Tibial artery (tissue), 4 donors: Measurements from ENCODE around the gene SNX8.
"Not testable (repeated sequence)": the region's sequence is repeated elsewhere in the genome, so short reads cannot be mapped to it uniquely, and the experiment has no call there.

ENCODE experiments used
- DNase-seq, 2 donors: peaks; one replicate each; pipeline ENCODE4 v3.0.0-alpha.2; 2019
- H3K27ac ChIP-seq, 2 donors: fragments of 200-600 bp; sonication (generic) in 1 of 2; 1 replicate in 1 of 2; 2 replicates in 1 of 2; pipeline ENCODE4 v1.5.1; 2018 to 2019; ENCODE audit warnings: mild to moderate bottlenecking in 1 of 2
- H3K27me3 ChIP-seq, 2 donors: fragments of 200-600 bp; sonication (generic) in 1 of 2; one replicate each; pipeline versions ENCODE4 v1.5.1 to v1.6.0; 2016 to 2019
- H3K36me3 ChIP-seq, 3 donors: fragments of 200-600 bp; sonication (generic) in 2 of 3; one replicate each; pipeline ENCODE4 v1.5.1; 2016 to 2019; ENCODE audit warnings: mild to moderate bottlenecking in 2 of 3
- H3K4me1 ChIP-seq, 4 donors: fragments of 200-600 bp; sonication (generic) in 2 of 4; 1 replicate in 3 of 4; 2 replicates in 1 of 4; pipeline ENCODE4 v1.5.1; 2016 to 2019
- H3K4me3 ChIP-seq, 2 donors: fragments of 200-600 bp; sonication (generic) in 1 of 2; 1 replicate in 1 of 2; 2 replicates in 1 of 2; pipeline ENCODE4 v1.5.1; 2018 to 2019; ENCODE audit warnings: mild to moderate bottlenecking in 2 of 2
- H3K9me3 ChIP-seq, 3 donors: fragments of 200-600 bp; sonication (generic) in 1 of 3; one replicate each; pipeline ENCODE4 v1.5.1; 2016 to 2019
- CTCF ChIP-seq, 2 experiments: fragments of 200-600 bp in 1 of 2; fragments of 450-650 bp in 1 of 2; IDR thresholded peaks; one replicate each; pipeline ENCODE4 v1.5.1; 2017 to 2019; ENCODE audit warnings: antibody characterized with exemption in 2 of 2, mild to moderate bottlenecking in 1 of 2, moderate library complexity in 1 of 2
- intact Hi-C: fragments of 100-400 bp; cut with DNase I; formaldehyde crosslinking; loops from one replicate; pipeline ENCODE4 v1.15.0; 2023; ENCODE audit warnings: low total_unique reads

SNX8 gene

GRCh38 chr7:2313450-2314208 lies 612 bp downstream of the SNX8 start:
- peak overlapping the region; percentile 95 for H3K4me3 ChIP-seq
- intact Hi-C loops: loop anchor here (5.0 to 10.0 kb wide), 3 partner anchors 39 to 811 kb away; partner anchors contain the start of genes EIF3B, INTS1 and MAD1L1
- no peaks in the 10 kb centered on the region for H3K9me3 ChIP-seq
- H3K27me3 ChIP-seq: no peaks in the 10 kb centered on the region
- no peaks in the 10 kb centered on the region for H3K36me3 ChIP-seq
- peak overlapping the region; percentile 76 to 77 for H3K27ac ChIP-seq
- TF ChIP-seq CTCF (IDR thresholded peaks at IDR 0.05): no peak
- DNase-seq: peak; percentile 30 to 74
- peaks cover 0 to 10% (median 6%) of the 10 kb centered on the region in 4 donors for H3K4me1 ChIP-seq

- no peaks in the 10 kb centered on the region for H3K9me3 ChIP-seq
- H3K27me3 ChIP-seq: no peaks in the 10 kb centered on the region
- no peaks in the 10 kb centered on the region for H3K36me3 ChIP-seq
- no peak for TF ChIP-seq CTCF (IDR thresholded peaks at IDR 0.05)
- intact Hi-C loops: loop anchor here (5.0 to 10.0 kb wide), 3 partner anchors 40 to 810 kb away; partner anchors contain the start of genes EIF3B, INTS1 and MAD1L1
- no peak overlapping the region for H3K27ac ChIP-seq
- H3K4me1 ChIP-seq: peaks cover 0 to 10% (median 6%) of the 10 kb centered on the region in 4 donors
- DNase-seq: no peak
- no peak overlapping the region for H3K4me3 ChIP-seq
Measured at GRCh38 chr7:2312267-2312929, 1.8 kb downstream of the SNX8 start.

GRCh38 chr7:2309889-2310331 lies 4.3 kb downstream of the SNX8 start:
- Histone ChIP-seq H3K27me3 (no peaks in the 10 kb centered on the region), H3K9me3 (no peaks in the 10 kb centered on the region), H3K4me1 (peaks cover 0 to 10% (median 6%) of the 10 kb centered on the region in 4 donors), H3K27ac (no peak overlapping the region), H3K36me3 (no peaks in the 10 kb centered on the region), H3K4me3 (no peak overlapping the region)
- DNase-seq: no peak
- no peak for TF ChIP-seq CTCF (IDR thresholded peaks at IDR 0.05)
- intact Hi-C loops: loop anchor here (5.0 to 10.0 kb wide), 3 partner anchors 42 to 808 kb away; partner anchors contain the start of genes EIF3B, INTS1 and MAD1L1

DNA sequence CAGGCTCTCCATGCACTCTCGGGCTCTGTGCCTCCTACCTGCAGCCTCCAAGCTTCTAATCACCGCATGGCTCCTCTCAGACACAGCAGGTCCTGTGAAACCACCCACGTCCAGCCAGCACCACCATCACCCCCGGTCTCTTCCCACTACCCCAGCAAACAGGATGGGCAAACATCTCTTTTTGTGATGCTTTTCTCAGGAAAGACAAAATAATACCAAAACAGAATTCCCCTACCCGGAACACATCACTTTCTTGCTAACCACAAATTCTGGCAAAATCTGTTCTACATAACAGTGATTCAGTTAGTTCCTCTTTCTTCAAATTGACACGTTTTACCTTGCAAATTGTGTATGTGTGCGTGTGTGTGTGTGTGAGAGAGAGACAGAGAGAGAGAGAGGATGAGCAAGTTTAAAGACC lies 6.5 kb downstream of the SNX8 start:
- Histone ChIP-seq H3K4me3 (no peak overlapping the region), H3K4me1 (no peaks in the 10 kb centered on the region), H3K9me3 (no peaks in the 10 kb centered on the region), H3K36me3 (no peaks in the 10 kb centered on the region), H3K27ac (no peak overlapping the region), H3K27me3 (no peaks in the 10 kb centered on the region)
- intact Hi-C loops: no loop called here
- DNase-seq: no peak
- TF ChIP-seq CTCF (IDR thresholded peaks at IDR 0.05): no peak

- Histone ChIP-seq H3K36me3 (no peaks in the 10 kb centered on the region), H3K27ac (no peak overlapping the region), H3K4me1 (no peaks in the 10 kb centered on the region), H3K9me3 (no peaks in the 10 kb centered on the region), H3K27me3 (no peaks in the 10 kb centered on the region), H3K4me3 (no peak overlapping the region)
- intact Hi-C loops: no loop called here
- DNase-seq: no peak
- TF ChIP-seq CTCF (IDR thresholded peaks at IDR 0.05): no peak
Measured at GRCh38 chr7:2306688-2307087, 7.6 kb downstream of the SNX8 start.

- intact Hi-C loops, H3K27ac ChIP-seq, H3K4me3 ChIP-seq, H3K36me3 ChIP-seq, DNase-seq, H3K9me3 ChIP-seq, H3K27me3 ChIP-seq, H3K4me1 ChIP-seq: not testable (repeated sequence)
Measured at GRCh38 chr7:2305258-2305657, 9.0 kb downstream of the SNX8 start.

GRCh38 chr7:2303520-2303919 lies 10.7 kb downstream of the SNX8 start:
- H3K4me3 ChIP-seq, H3K4me1 ChIP-seq, H3K36me3 ChIP-seq, intact Hi-C loops, H3K9me3 ChIP-seq, H3K27ac ChIP-seq, H3K27me3 ChIP-seq, DNase-seq: not testable (repeated sequence)

DNA sequence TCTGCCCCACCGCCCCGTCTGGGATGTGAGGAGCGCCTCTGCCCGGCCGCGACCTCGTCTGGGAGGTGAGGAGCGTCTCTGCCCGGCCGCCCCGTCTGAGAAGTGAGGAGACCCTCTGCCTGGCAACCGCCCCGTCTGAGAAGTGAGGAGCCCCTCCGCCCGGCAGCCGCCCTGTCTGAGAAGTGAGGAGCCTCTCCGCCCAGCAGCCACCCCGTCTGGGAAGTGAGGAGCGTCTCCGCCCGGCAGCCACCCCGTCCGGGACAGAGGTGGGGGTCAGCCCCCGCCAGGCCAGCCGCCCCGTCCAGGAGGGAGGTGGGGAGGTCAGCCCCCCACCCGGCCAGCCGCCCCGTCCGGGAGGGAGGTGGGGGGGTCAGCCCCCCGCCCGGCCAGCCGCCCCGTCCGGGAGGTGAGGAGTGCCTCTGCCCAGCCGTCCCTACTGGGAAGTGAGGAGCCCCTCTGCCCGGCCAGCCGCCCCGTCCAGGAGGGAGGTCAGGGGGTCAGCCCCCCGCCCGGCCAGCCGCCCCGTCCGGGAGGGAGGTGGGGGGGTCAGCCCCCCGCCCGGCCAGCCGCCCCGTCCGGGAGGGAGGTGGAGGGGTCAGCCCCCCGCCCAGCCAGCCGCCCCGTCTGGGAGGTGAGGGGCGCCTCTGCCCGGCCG lies 11.4 kb downstream of the SNX8 start:
- H3K27ac ChIP-seq, H3K27me3 ChIP-seq, DNase-seq, H3K36me3 ChIP-seq, H3K9me3 ChIP-seq, intact Hi-C loops, H3K4me3 ChIP-seq, H3K4me1 ChIP-seq: not testable (repeated sequence)
